Glutamatergic neuron (in vitro differentiated cells): ENCODE measurements around the gene PPIE. TPM values are rescaled to one million over a fixed set of nuclear protein-coding genes. Genes with fewer than 3 reads are reported as not detected.

Experiments
- DNase-seq: peaks from one replicate; pipeline ENCODE4 v3.0.0; 2022
- H3K27ac Mint-ChIP-seq: one replicate; pipeline ENCODE4 v1.8.0; 2020; ENCODE audit warnings: mild to moderate bottlenecking, mixed read lengths, inconsistent platforms; ENCODE audit not compliant: unreplicated experiment
- H3K27me3 Mint-ChIP-seq: one replicate; pipeline ENCODE4 v1.8.0; 2020; ENCODE audit warnings: mild to moderate bottlenecking, moderate library complexity, mixed read lengths, inconsistent platforms; ENCODE audit not compliant: unreplicated experiment
- H3K36me3 Mint-ChIP-seq: one replicate; pipeline ENCODE4 v1.8.0; 2020; ENCODE audit warnings: mild to moderate bottlenecking, mixed read lengths, inconsistent platforms; ENCODE audit not compliant: unreplicated experiment
- H3K4me1 Mint-ChIP-seq: one replicate; pipeline ENCODE4 v1.8.0; 2020; ENCODE audit warnings: mild to moderate bottlenecking, low read depth, mixed read lengths, inconsistent platforms; ENCODE audit not compliant: unreplicated experiment
- H3K4me3 Mint-ChIP-seq: one replicate; pipeline ENCODE4 v1.8.0; 2020; ENCODE audit warnings: mild to moderate bottlenecking, mixed read lengths, inconsistent platforms; ENCODE audit not compliant: unreplicated experiment
- H3K9me3 Mint-ChIP-seq: one replicate; pipeline ENCODE4 v1.8.0; 2020; ENCODE audit warnings: mild to moderate bottlenecking, moderate library complexity, mixed read lengths, inconsistent platforms; ENCODE audit not compliant: unreplicated experiment
- CTCF ChIP-seq: fragments of 200-600 bp; sonication (generic); IDR thresholded peaks from one replicate; pipeline ENCODE4 v1.5.0; 2021; ENCODE audit not compliant: partially characterized antibody, unreplicated experiment
- long read RNA-seq: library from polyadenylated mRNA; unstranded; transcript quantifications from one replicate; pipeline ENCODE4 v2.0.0, GENCODE V29; 2020; ENCODE audit not compliant: unreplicated experiment
- total RNA-seq: library from RNA; stranded (reverse); fragmentation: NEBNext Ultra II Directional; extraction: Animal tissue kit (Norgen Biotek cat#: 25700); gene quantifications from one replicate; pipeline ENCODE4 v1.2.1, GENCODE V29; 2021; ENCODE audit not compliant: unreplicated experiment

Gene PPIE
- total RNA-seq: 28.8 TPM
- long read RNA-seq, transcript PPIE-201 (10 exons, 1,277 nt): major isoform, 9 of 19 reads
- long read RNA-seq, partial matches to known transcripts: 0 of 19 reads
- long read RNA-seq, other reads (novel, unspliced or antisense): 9 of 19 reads

GRCh38 chr1:39738622-39739366 lies at the start of gene PPIE:
PPIE (plus strand) TSS chr1:39738882; CDS start chr1:39738901, 19 bp downstream.
- no peak for TF ChIP-seq CTCF
- Mint-ChIP-seq H3K4me3 (peak within 1 kb of the TSS; percentile 89), H3K9me3 (peaks cover 3% of the 10 kb centered on the region), H3K36me3 (no peaks in the 10 kb centered on the region), H3K27ac (peak within 1 kb of the TSS; percentile 34), H3K4me1 (peaks cover 6% of the 10 kb centered on the region), H3K27me3 (peaks cover 1% of the 10 kb centered on the region)
- peak; percentile 94 for DNase-seq

DNA sequence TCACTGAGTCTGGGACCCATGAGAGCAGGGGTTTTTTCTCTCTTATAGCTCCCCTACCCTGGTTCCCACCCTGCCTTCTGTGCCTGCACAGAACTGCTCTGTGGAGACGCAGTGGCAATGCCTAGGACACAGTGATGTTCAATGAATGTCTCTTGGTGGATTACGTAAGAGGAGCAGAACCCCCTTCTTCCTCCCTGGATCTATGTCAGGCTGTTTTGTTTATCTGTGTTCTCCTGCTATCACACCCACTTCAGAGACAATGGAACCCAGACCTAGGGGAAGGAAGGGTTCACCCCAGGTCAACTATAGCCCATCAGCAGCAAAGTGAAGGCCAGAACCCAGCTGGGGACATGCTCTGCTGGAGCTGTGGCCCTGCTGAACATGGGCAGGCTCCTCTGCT lies 49.5 kb upstream of the PPIE start:
- no peak overlapping the region for H3K4me3 Mint-ChIP-seq
- H3K27ac Mint-ChIP-seq: no peak overlapping the region
- H3K4me1 Mint-ChIP-seq: no peaks in the 10 kb centered on the region
- TF ChIP-seq CTCF: no peak
- DNase-seq: no peak
- H3K36me3 Mint-ChIP-seq: no peaks in the 10 kb centered on the region
- H3K9me3 Mint-ChIP-seq: no peaks in the 10 kb centered on the region
- H3K27me3 Mint-ChIP-seq: peaks cover 42% of the 10 kb centered on the region

DNA sequence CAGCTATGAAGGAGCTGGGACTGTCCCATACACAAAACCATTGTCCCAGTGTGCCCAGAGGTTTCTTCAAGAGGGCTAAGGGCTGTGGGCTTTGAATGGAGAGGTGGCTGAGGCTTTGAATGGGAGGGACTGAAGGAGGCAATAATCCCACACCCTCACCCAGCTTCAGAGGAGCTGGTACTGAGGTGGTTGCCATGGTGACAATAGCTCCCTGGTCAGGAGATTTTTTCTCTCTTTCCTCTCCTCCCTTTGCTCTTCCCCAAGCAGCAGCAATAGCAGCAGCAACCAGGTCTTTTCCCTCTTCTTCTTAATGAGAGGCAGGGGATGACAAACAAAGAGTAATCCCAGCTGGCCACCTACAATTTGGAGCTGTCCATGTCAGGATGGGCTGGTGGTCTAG lies 49.0 kb upstream of the PPIE start:
- H3K9me3 Mint-ChIP-seq: no peaks in the 10 kb centered on the region
- TF ChIP-seq CTCF: no peak
- H3K27ac Mint-ChIP-seq: no peak overlapping the region
- H3K4me3 Mint-ChIP-seq: no peak overlapping the region
- no peaks in the 10 kb centered on the region for H3K4me1 Mint-ChIP-seq
- H3K36me3 Mint-ChIP-seq: no peaks in the 10 kb centered on the region
- DNase-seq: no peak
- peaks cover 41% of the 10 kb centered on the region for H3K27me3 Mint-ChIP-seq

GRCh38 chr1:39690225-39690624 lies 48.5 kb upstream of the PPIE start:
- no peaks in the 10 kb centered on the region for H3K9me3 Mint-ChIP-seq
- H3K4me1 Mint-ChIP-seq: no peaks in the 10 kb centered on the region
- DNase-seq: no peak
- H3K4me3 Mint-ChIP-seq: peak overlapping the region; percentile 30
- peaks cover 39% of the 10 kb centered on the region for H3K27me3 Mint-ChIP-seq
- TF ChIP-seq CTCF: no peak
- H3K27ac Mint-ChIP-seq: no peak overlapping the region
- no peaks in the 10 kb centered on the region for H3K36me3 Mint-ChIP-seq

- DNase-seq: no peak
- H3K27ac Mint-ChIP-seq: no peak overlapping the region
- H3K36me3 Mint-ChIP-seq: no peaks in the 10 kb centered on the region
- peaks cover 39% of the 10 kb centered on the region for H3K27me3 Mint-ChIP-seq
- H3K9me3 Mint-ChIP-seq: no peaks in the 10 kb centered on the region
- no peak overlapping the region for H3K4me3 Mint-ChIP-seq
- no peak for TF ChIP-seq CTCF
- no peaks in the 10 kb centered on the region for H3K4me1 Mint-ChIP-seq
Observed at GRCh38 chr1:39690794-39691382, 47.8 kb upstream of the PPIE start.
